ENCODE results near the gene PAN3.

- TF ChIP-seq POLR2A (IDR thresholded peaks at IDR 0.05) (no peak), CTCF (IDR thresholded peaks at IDR 0.05 in 4 of 5, conservative IDR thresholded peaks at IDR 0.05 in 1 of 5) (no peak)
These were observed 39.5 kb downstream of the PAN3 start for GRCh38 chr13:28177877-28178276.
